H1 (cell line): Measurements from ENCODE around the gene ADGRA3. TPM values are rescaled to one million over a fixed set of nuclear protein-coding genes. Genes with fewer than 3 reads are reported as not detected.

Experiments
- CTCF ChIA-PET: fragments of 300-600 bp; sonication (Branson Sonifier 250); formaldehyde crosslinking; loops from one replicate; lab custom pipeline; 2021; ENCODE audit not compliant: partially characterized antibody; lab: Charles Lee
- POLR2A ChIA-PET: fragments of 300-600 bp; sonication (Branson Sonifier 250); formaldehyde crosslinking; loops from one replicate; lab custom pipeline; 2021; ENCODE audit warnings: inconsistent platforms; ENCODE audit not compliant: partially characterized antibody; lab: Charles Lee
- DNase-seq, 2 experiments: peaks; one replicate each; pipeline versions ENCODE4 v3.0.0 to v3.0.0-alpha.2; 2010 to 2022; ENCODE audit warnings: low spot score in 2 of 2, low read depth in 1 of 2, mixed read lengths in 1 of 2
- FAIRE-seq: peaks from 2 replicates; lab custom pipeline; 2011; peaks lifted over from hg19 to GRCh38; lab: Jason Lieb, UNC
- H2AFZ ChIP-seq: 2 replicates; pipeline ENCODE4 v1.8.1; 2012; ENCODE audit warnings: low read length, inconsistent platforms
- H2AK5ac ChIP-seq: 2 replicates; pipeline ENCODE4 v1.6.1; 2013; ENCODE audit warnings: low read depth, low read length
- H2BK120ac ChIP-seq: replicated peaks from 2 replicates; pipeline ENCODE3; 2013; ENCODE audit warnings: low read depth, low read length, inconsistent platforms
- H2BK12ac ChIP-seq: 2 replicates; pipeline ENCODE4 v1.6.1; 2013; ENCODE audit warnings: low read depth, low read length
- H2BK15ac ChIP-seq: 2 replicates; pipeline ENCODE4 v1.6.1; 2013; ENCODE audit warnings: low read length
- H2BK20ac ChIP-seq: 2 replicates; pipeline ENCODE4 v1.6.1; 2013; ENCODE audit warnings: low read length
- H2BK5ac ChIP-seq: 2 replicates; pipeline ENCODE4 v1.6.1; 2013; ENCODE audit warnings: low read depth, low read length
- H3K14ac ChIP-seq: 2 replicates; pipeline ENCODE4 v1.6.1; 2013; ENCODE audit warnings: inconsistent platforms; ENCODE audit not compliant: insufficient read length
- H3K18ac ChIP-seq: 2 replicates; pipeline ENCODE4 v1.6.1; 2013; ENCODE audit warnings: low read length; ENCODE audit errors: extremely low read depth
- H3K23ac ChIP-seq: 2 replicates; pipeline ENCODE4 v1.6.1; 2013; ENCODE audit warnings: inconsistent platforms; ENCODE audit not compliant: insufficient read length
- H3K23me2 ChIP-seq: 2 replicates; pipeline ENCODE4 v1.6.1; 2013; ENCODE audit warnings: low read depth, low read length
- H3K27ac ChIP-seq: 2 replicates; pipeline ENCODE4 v1.6.1; 2011; ENCODE audit warnings: low read depth, low read length, inconsistent platforms
- H3K27me3 ChIP-seq, 4 experiments: replicated peaks in 1 of 4; 1 replicate in 1 of 4; 2 replicates in 3 of 4; pipeline versions ENCODE4 v1.6.1 to v1.8.1; 2011 to 2013; ENCODE audit warnings: low read length in 3 of 4, mild to moderate bottlenecking in 3 of 4, inconsistent platforms in 2 of 4, mixed read lengths in 2 of 4, moderate library complexity in 1 of 4; ENCODE audit not compliant: control insufficient read depth in 3 of 4, insufficient read depth in 3 of 4; ENCODE audit errors: extremely low read depth in 1 of 4
- H3K36me3 ChIP-seq, 4 experiments: 2 replicates each; pipeline versions ENCODE4 v1.6.1 to v1.8.1; 2011 to 2013; ENCODE audit warnings: mild to moderate bottlenecking in 4 of 4, low read length in 3 of 4, moderate library complexity in 2 of 4, control low read depth in 1 of 4, inconsistent platforms in 1 of 4; ENCODE audit not compliant: insufficient read depth in 4 of 4, control insufficient read depth in 2 of 4
- H3K4ac ChIP-seq: replicated peaks from 2 replicates; pipeline ENCODE3; 2013; ENCODE audit warnings: low read length, low read depth, mixed read lengths, inconsistent platforms; ENCODE audit not compliant: insufficient read length
- H3K4me1 ChIP-seq, 4 experiments: replicated peaks in 1 of 4; 1 replicate in 1 of 4; 2 replicates in 3 of 4; pipeline versions ENCODE4 v1.6.1 to v1.8.1; 2011 to 2013; ENCODE audit warnings: low read length in 3 of 4, inconsistent platforms in 2 of 4, mixed read lengths in 1 of 4; ENCODE audit not compliant: insufficient read depth in 4 of 4, control insufficient read depth in 3 of 4
- H3K4me2 ChIP-seq, 2 experiments: 2 replicates each; pipeline versions ENCODE4 v1.6.1 to v1.8.1; 2011 to 2013; ENCODE audit warnings: low read depth in 2 of 2, low read length in 2 of 2, control low read depth in 1 of 2, inconsistent platforms in 1 of 2, mild to moderate bottlenecking in 1 of 2; ENCODE audit not compliant: insufficient read depth in 1 of 2
- H3K4me3 ChIP-seq, 4 experiments: fragments of 200-600, 300-600 bp in 1 of 4; sonication (generic), shearing (Covaris generic), sonication (Bioruptor Twin) in 1 of 4; 2 replicates each; pipeline versions ENCODE4 v1.5.1 to v1.8.1; 2011 to 2016; ENCODE audit warnings: low read length in 4 of 4, low read depth in 3 of 4, control low read depth in 2 of 4, inconsistent platforms in 2 of 4, mild to moderate bottlenecking in 2 of 4, mixed read lengths in 1 of 4, moderate library complexity in 1 of 4; ENCODE audit not compliant: insufficient read depth in 2 of 4; ENCODE audit errors: extremely low read depth in 1 of 4
- H3K56ac ChIP-seq: replicated peaks from 2 replicates; pipeline ENCODE3; 2013; ENCODE audit warnings: low read depth, mild to moderate bottlenecking, mixed read lengths, low read length, inconsistent platforms; ENCODE audit not compliant: insufficient read length
- H3K79me1 ChIP-seq: 2 replicates; pipeline ENCODE4 v1.6.1; 2013; ENCODE audit warnings: low read depth, low read length, control low read depth
- H3K79me2 ChIP-seq, 2 experiments: 2 replicates each; pipeline versions ENCODE4 v1.6.1 to v1.8.1; 2012 to 2013; ENCODE audit warnings: low read length in 2 of 2, mild to moderate bottlenecking in 2 of 2, inconsistent platforms in 1 of 2; ENCODE audit not compliant: insufficient read depth in 2 of 2, control insufficient read depth in 1 of 2
- H3K9ac ChIP-seq, 4 experiments: replicated peaks in 1 of 4; 1 replicate in 1 of 4; 2 replicates in 3 of 4; pipeline versions ENCODE4 v1.6.1 to v1.8.1; 2011 to 2013; ENCODE audit warnings: low read depth in 3 of 4, low read length in 3 of 4, control low read depth in 2 of 4, mild to moderate bottlenecking in 2 of 4, moderate library complexity in 2 of 4, inconsistent platforms in 1 of 4; ENCODE audit errors: extremely low read depth in 1 of 4
- H3K9me3 ChIP-seq, 2 experiments: 2 replicates each; pipeline versions ENCODE4 v1.6.1 to v1.8.1; 2012 to 2013; ENCODE audit warnings: mild to moderate bottlenecking in 2 of 2, moderate library complexity in 2 of 2, control low read depth in 1 of 2, inconsistent platforms in 1 of 2, low read depth in 1 of 2, low read length in 1 of 2, mixed read lengths in 1 of 2; ENCODE audit not compliant: insufficient read depth in 2 of 2
- H4K20me1 ChIP-seq, 2 experiments: replicated peaks in 1 of 2; 2 replicates each; pipeline versions ENCODE3 to v1.8.1; 2011 to 2013; ENCODE audit warnings: inconsistent platforms in 2 of 2, low read length in 2 of 2, mild to moderate bottlenecking in 1 of 2; ENCODE audit not compliant: insufficient read depth in 2 of 2, control insufficient read depth in 1 of 2
- H4K5ac ChIP-seq: 2 replicates; pipeline ENCODE4 v1.6.1; 2013; ENCODE audit warnings: low read length, low read depth, mixed read lengths, inconsistent platforms; ENCODE audit not compliant: insufficient read length
- H4K8ac ChIP-seq: 2 replicates; pipeline ENCODE4 v1.8.0; 2013; ENCODE audit warnings: mild to moderate bottlenecking, moderate library complexity, low read length, inconsistent platforms; ENCODE audit not compliant: insufficient read depth; ENCODE audit errors: extremely low read depth
- H4K91ac ChIP-seq: replicated peaks from 2 replicates; pipeline ENCODE3; 2013; ENCODE audit warnings: low read length, mixed read lengths, inconsistent platforms; ENCODE audit not compliant: insufficient read length
- CBX5 ChIP-seq: fragments of 300-800, 300-1000 bp; sonication (generic); IDR thresholded peaks from 2 replicates; pipeline ENCODE4 v1.7.1; 2016; ENCODE audit warnings: antibody characterized with exemption, low read length, low read depth
- TAF1 ChIP-seq: IDR thresholded peaks from 2 replicates; pipeline ENCODE4 v1.6.1; 2011; ENCODE audit warnings: mild to moderate bottlenecking, low read depth, low read length
- WGBS, 2 experiments: shearing (Covaris generic) in 1 of 2; methylation state at CpG; one replicate each; pipeline versions ENCODE4 v1.1.6 to v1.1.7; 2013 to 2015; ENCODE audit warnings: low lambda C conversion rate in 2 of 2, mixed read lengths in 2 of 2, inconsistent platforms in 1 of 2, low coverage in 1 of 2, missing lambda C conversion rate in 1 of 2; ENCODE audit not compliant: insufficient replicate concordance in 2 of 2, insufficient coverage in 1 of 2, insufficient read length in 1 of 2; ENCODE audit errors: extremely low coverage in 1 of 2, missing lambda C conversion rate in 1 of 2; 5-methylcytosine and 5-hydroxymethylcytosine counted together
- polyA plus RNA-seq, 7 experiments: library from polyadenylated mRNA; depleted of rRNA in 3 of 7; stranded (reverse) in 5 of 7; unstranded in 2 of 7; fragments of >200 nt in 5 of 7; fragments of 200-250 nt in 2 of 7; gene quantifications; 1 replicate in 5 of 7; 2 replicates in 1 of 7; 4 replicates in 1 of 7; pipeline versions ENCODE4 v1.2.1 to v1.2.3, GENCODE V29; 2011 to 2013; ENCODE audit warnings: missing spikeins in 2 of 7, mixed read lengths in 2 of 7
- total RNA-seq: library from RNA; stranded (reverse); fragmentation: NEBNext Ultra II Directional; extraction: Animal tissue kit (Norgen Biotek cat#: 25700); gene quantifications from 2 replicates; pipeline ENCODE4 v1.2.1, GENCODE V29; 2021
- TF ChIP-seq, protein P1 (sequence below): IDR thresholded peaks from 2 replicates; pipeline ENCODE4 v1.6.1; 2011; ENCODE audit warnings: low read length, improper control_type of control experiment

ADGRA3 gene
- total and polyA plus RNA-seq, 2 of the 8 experiments (the other 6 are each of a cell fraction or from before 2014, with no cell fraction given): 31.5 to 63.0 TPM

GRCh38 chr4:22348410-22348809, 167.5 kb downstream of the ADGRA3 start:
- no peak for TF ChIP-seq TAF1
- TF ChIP-seq CBX5: no peak
- TF ChIP-seq, protein P1, sequence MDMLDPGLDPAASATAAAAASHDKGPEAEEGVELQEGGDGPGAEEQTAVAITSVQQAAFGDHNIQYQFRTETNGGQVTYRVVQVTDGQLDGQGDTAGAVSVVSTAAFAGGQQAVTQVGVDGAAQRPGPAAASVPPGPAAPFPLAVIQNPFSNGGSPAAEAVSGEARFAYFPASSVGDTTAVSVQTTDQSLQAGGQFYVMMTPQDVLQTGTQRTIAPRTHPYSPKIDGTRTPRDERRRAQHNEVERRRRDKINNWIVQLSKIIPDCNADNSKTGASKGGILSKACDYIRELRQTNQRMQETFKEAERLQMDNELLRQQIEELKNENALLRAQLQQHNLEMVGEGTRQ: no peak
- TF ChIP-seq, all 59 proteins: peak for 0
- no peak for FAIRE-seq
- no peak overlapping the region for H2BK120ac ChIP-seq
- no peak overlapping the region for H2AK5ac ChIP-seq
- POLR2A ChIA-PET: no interaction called here
- H3K9me3 ChIP-seq: 0 out of 4 replicates have a peak, but pooled peaks cover 0 to 2% of the 10 kb centered on the region in 2 experiments
- no peak overlapping the region for H4K5ac ChIP-seq
- no peak overlapping the region for H2AFZ ChIP-seq
- no peaks in the 10 kb centered on the region for H4K20me1 ChIP-seq
- H3K27ac ChIP-seq: no peak overlapping the region
- DNase-seq: no peak
- H3K23me2 ChIP-seq: no peaks in the 10 kb centered on the region
- no peak overlapping the region for H2BK15ac ChIP-seq
- no peak overlapping the region for H3K4ac ChIP-seq
- no peak overlapping the region for H2BK5ac ChIP-seq
- no peak overlapping the region for H3K56ac ChIP-seq
- H3K23ac ChIP-seq: no peak overlapping the region
- H3K4me1 ChIP-seq: no peaks in the 10 kb centered on the region
- 85% methylated on average over 3 of the region's 3 CpGs; no CpG with 5 or more reads in 1 of the 2 experiments for WGBS, 2 experiments
- no peaks in the 10 kb centered on the region for H3K27me3 ChIP-seq
- H3K14ac ChIP-seq: no peak overlapping the region
- H3K18ac ChIP-seq: no peak overlapping the region
- no peak overlapping the region for H3K4me2 ChIP-seq
- no peaks in the 10 kb centered on the region for H3K36me3 ChIP-seq
- CTCF ChIA-PET: interaction anchor here (1.1 to 1.6 kb wide), 2 partner anchors 12 to 111 kb away, joined by 3 to 5 read pairs; no protein-coding TSS in a partner anchor
- H2BK12ac ChIP-seq: no peak overlapping the region
- H4K8ac ChIP-seq: no peak overlapping the region
- H3K9ac ChIP-seq: no peak overlapping the region
- no peak overlapping the region for H2BK20ac ChIP-seq
- no peak overlapping the region for H3K4me3 ChIP-seq
- H3K79me2 ChIP-seq: no peaks in the 10 kb centered on the region
- H3K79me1 ChIP-seq: no peaks in the 10 kb centered on the region
- no peak overlapping the region for H4K91ac ChIP-seq
